ENCODE data around the gene GLUD1.

- no peak for TF ChIP-seq CTCF (conservative IDR thresholded peaks at IDR 0.05)
- TF ChIP-seq EZH2 (IDR thresholded peaks at IDR 0.05; ENCODE audit: low read depth), result no peak
Measured at GRCh38 chr10:87072449-87072848, 22.2 kb downstream of the GLUD1 start.

Measured in PC-9 (cell line).